ENCODE data around the gene UTP14A.

DNA sequence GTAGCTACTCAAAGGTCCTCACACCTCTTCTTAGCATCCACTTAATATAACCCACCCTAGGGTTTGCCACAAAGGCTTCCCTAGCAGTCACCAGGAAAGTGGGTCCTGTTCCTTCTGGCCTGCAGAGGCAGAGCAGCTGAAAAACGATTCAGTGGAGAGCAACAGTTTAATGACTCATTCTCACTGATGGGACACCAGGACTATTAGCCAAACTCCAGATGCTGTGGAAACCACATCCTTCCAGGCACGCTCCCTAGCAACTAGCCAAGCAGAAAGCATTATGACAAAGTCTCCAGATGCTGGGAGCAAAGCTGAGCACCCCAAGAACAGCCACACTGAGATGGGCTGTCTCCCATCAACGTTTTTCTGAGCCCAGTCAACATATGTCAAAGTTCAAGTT is 30.3 kb upstream of the UTP14A start:
- TF ChIP-seq, protein P1, sequence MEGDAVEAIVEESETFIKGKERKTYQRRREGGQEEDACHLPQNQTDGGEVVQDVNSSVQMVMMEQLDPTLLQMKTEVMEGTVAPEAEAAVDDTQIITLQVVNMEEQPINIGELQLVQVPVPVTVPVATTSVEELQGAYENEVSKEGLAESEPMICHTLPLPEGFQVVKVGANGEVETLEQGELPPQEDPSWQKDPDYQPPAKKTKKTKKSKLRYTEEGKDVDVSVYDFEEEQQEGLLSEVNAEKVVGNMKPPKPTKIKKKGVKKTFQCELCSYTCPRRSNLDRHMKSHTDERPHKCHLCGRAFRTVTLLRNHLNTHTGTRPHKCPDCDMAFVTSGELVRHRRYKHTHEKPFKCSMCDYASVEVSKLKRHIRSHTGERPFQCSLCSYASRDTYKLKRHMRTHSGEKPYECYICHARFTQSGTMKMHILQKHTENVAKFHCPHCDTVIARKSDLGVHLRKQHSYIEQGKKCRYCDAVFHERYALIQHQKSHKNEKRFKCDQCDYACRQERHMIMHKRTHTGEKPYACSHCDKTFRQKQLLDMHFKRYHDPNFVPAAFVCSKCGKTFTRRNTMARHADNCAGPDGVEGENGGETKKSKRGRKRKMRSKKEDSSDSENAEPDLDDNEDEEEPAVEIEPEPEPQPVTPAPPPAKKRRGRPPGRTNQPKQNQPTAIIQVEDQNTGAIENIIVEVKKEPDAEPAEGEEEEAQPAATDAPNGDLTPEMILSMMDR (IDR thresholded peaks at IDR 0.05), result no peak
- TF ChIP-seq EZH2 (IDR thresholded peaks at IDR 0.05; ENCODE audit: borderline replicate concordance, insufficient read depth, low read depth, low read length, poor library complexity, severe bottlenecking), result no peak

All from B cell (primary cell).